Measurements from ENCODE around the gene GPC3.

- TF ChIP-seq CTCF (IDR thresholded peaks at IDR 0.05) (no peak), MAFK (IDR thresholded peaks at IDR 0.05; ENCODE audit: partially characterized antibody) (no peak), FOSB (CRISPR knock-in tag; IDR thresholded peaks at IDR 0.05) (no peak), BCL3 (IDR thresholded peaks at IDR 0.05) (no peak), USF2 (IDR thresholded peaks at IDR 0.05) (no peak)
Measured at GRCh38 chrX:134002921-134003615, 17.7 kb upstream of the GPC3 start.
